Measurements from ENCODE around the gene GALK1.

The GALK1 gene

GRCh38 chr17:75712446-75712845, 52.5 kb downstream of the GALK1 start:
- Histone ChIP-seq H3K27ac (ENCODE audit: low read depth, low read length) (no peak overlapping the region), H3K36me3 (ENCODE audit: control insufficient read depth, insufficient read depth, low read length) (peaks cover 8% of the 10 kb centered on the region), H3K9me3 (ENCODE audit: control insufficient read depth, insufficient read depth, low read length) (no peaks in the 10 kb centered on the region)

More at GRCh38 chr17:75712446-75712845, 52.5 kb downstream of the GALK1 start:
- Histone ChIP-seq H3K4me1 (ENCODE audit: control insufficient read depth, insufficient read depth, low read length) (no peaks in the 10 kb centered on the region), H3K4me3 (ENCODE audit: low read depth, low read length) (no peak overlapping the region), H3K27me3 (ENCODE audit: control insufficient read depth, insufficient read depth, low read length) (no peaks in the 10 kb centered on the region), H3K9ac (ENCODE audit: low read depth, low read length) (no peak overlapping the region)

Data from HUES48 (cell line).